ENCODE results near the gene WDR46. TPM values are rescaled to one million over a fixed set of nuclear protein-coding genes. Genes with fewer than 3 reads are reported as not detected.
A peak's percentile ranks its signal among the peaks of the same experiment; 100 is the strongest.

Gene WDR46
- total and polyA plus RNA-seq, 8 donors = 42.9 to 72.9 (median 54.5) TPM

DNA sequence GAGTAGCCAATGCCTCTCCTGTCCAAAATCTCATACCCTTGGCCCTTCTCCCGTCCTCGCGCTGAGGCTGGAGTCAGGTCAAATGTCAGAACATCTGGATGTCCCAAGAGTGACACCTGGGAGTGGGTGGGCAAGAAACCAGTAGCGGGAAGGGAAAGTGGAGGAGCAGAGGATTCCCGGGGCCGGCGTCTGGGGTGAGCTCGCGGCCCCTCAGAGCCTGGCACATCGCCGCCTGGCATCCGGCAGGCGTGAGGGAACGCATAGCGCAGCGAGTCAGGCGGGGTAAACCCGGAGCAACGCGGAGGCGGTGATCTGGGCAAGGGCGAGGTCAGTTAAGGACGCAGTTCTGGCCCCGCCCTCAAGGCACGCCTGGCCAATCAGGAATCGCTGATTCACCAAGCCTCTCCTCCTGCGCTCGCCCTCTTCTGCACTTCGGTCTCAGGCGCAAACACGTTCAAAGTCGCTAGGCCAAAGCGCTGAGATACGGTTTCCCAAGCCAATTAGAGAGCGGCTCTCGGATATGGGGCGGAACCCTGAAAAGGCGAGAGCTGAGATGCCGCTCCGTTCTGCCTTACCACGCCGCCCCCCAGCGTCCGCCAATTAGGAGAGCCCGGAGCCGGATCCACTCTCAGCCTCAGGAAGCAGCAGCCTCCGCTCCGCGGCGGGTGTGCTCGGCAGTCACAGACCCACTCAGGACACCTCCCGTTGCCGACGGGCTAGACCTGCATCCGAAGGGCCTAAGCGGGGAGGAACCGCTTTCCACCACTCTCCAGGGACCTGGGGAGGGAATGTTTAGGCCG, 39.9 kb downstream of the WDR46 start:
- Histone ChIP-seq H3K27ac (peak overlapping the region; percentile 90 to 97 (median 95)), H3K4me1 (peaks cover 22 to 40% (median 28%) of the 10 kb centered on the region in 4 donors), H3K4me3 (peak overlapping the region; percentile 45 to 61 (median 52)), H3K9me3 (no peaks in the 10 kb centered on the region), H3K36me3 (peaks cover 0 to 17% (median 16%) of the 10 kb centered on the region in 4 donors), H3K27me3 (no peaks in the 10 kb centered on the region)
- TF ChIP-seq, protein P1, sequence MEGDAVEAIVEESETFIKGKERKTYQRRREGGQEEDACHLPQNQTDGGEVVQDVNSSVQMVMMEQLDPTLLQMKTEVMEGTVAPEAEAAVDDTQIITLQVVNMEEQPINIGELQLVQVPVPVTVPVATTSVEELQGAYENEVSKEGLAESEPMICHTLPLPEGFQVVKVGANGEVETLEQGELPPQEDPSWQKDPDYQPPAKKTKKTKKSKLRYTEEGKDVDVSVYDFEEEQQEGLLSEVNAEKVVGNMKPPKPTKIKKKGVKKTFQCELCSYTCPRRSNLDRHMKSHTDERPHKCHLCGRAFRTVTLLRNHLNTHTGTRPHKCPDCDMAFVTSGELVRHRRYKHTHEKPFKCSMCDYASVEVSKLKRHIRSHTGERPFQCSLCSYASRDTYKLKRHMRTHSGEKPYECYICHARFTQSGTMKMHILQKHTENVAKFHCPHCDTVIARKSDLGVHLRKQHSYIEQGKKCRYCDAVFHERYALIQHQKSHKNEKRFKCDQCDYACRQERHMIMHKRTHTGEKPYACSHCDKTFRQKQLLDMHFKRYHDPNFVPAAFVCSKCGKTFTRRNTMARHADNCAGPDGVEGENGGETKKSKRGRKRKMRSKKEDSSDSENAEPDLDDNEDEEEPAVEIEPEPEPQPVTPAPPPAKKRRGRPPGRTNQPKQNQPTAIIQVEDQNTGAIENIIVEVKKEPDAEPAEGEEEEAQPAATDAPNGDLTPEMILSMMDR (IDR thresholded peaks at IDR 0.05) = no peak
- peak in 2 of 4 donors; percentile 16 to 90 for TF ChIP-seq POLR2A (IDR thresholded peaks at IDR 0.05)
- TF ChIP-seq EP300 (IDR thresholded peaks at IDR 0.05) = no peak
- peak; percentile 55 to 90 (median 89) for TF ChIP-seq POLR2AphosphoS5 (IDR thresholded peaks at IDR 0.05)
- 0% methylated on average over 26 to 58 of the region's 58 CpGs for WGBS, 5 donors
- peak; percentile 98 to 99 for DNase-seq
- intact Hi-C loops (cut with DNase I; ENCODE audit: low total_unique reads) = loop anchor here (5.0 to 10.0 kb wide), 2 partner anchors 87 to 244 kb away; partner anchors contain the start of gene HLA-DOA

- TF ChIP-seq POLR2A (IDR thresholded peaks at IDR 0.05) (no peak), POLR2AphosphoS5 (IDR thresholded peaks at IDR 0.05) (no peak), EP300 (IDR thresholded peaks at IDR 0.05) (no peak)
- TF ChIP-seq, protein P1 (IDR thresholded peaks at IDR 0.05) = peak in 1 of 7 experiments; percentile 51
- H3K36me3 ChIP-seq = peaks cover 0 to 17% (median 16%) of the 10 kb centered on the region in 4 donors
- H3K27ac ChIP-seq = peak overlapping the region; percentile 46 to 97 (median 95)
- peak overlapping the region; percentile 45 to 61 (median 52) for H3K4me3 ChIP-seq
- intact Hi-C loops (cut with DNase I; ENCODE audit: low total_unique reads) = loop anchor here (5.0 to 10.0 kb wide), 2 partner anchors 86 to 244 kb away; partner anchors contain the start of gene HLA-DOA
- H3K4me1 ChIP-seq = peaks cover 22 to 40% (median 28%) of the 10 kb centered on the region in 4 donors
- no peaks in the 10 kb centered on the region for H3K9me3 ChIP-seq
- peak in 1 of 2 donors; percentile 26 for DNase-seq
- H3K27me3 ChIP-seq = no peaks in the 10 kb centered on the region
- 1% methylated on average over 18 of the region's 18 CpGs for WGBS, 5 donors
Measured at GRCh38 chr6:33248643-33248931, 40.5 kb downstream of the WDR46 start.

GRCh38 chr6:33247977-33248642, 40.9 kb downstream of the WDR46 start:
- WGBS, 5 donors = 2 to 10% (median 3%) methylated on average over 12 to 28 of the region's 28 CpGs
- H3K27me3 ChIP-seq = no peaks in the 10 kb centered on the region
- no peaks in the 10 kb centered on the region for H3K9me3 ChIP-seq
- peak; percentile 92 to 94 for DNase-seq
- intact Hi-C loops (cut with DNase I; ENCODE audit: low total_unique reads) = loop anchor here (5.0 to 10.0 kb wide), 2 partner anchors 86 to 243 kb away; partner anchors contain the start of gene HLA-DOA
- H3K27ac ChIP-seq = peak overlapping the region; percentile 46 to 97 (median 95)
- TF ChIP-seq EP300 (IDR thresholded peaks at IDR 0.05) (no peak), POLR2AphosphoS5 (IDR thresholded peaks at IDR 0.05) (peak in 2 of 3 donors; percentile 13 to 67), POLR2A (IDR thresholded peaks at IDR 0.05) (no peak)
- TF ChIP-seq, protein P1 (IDR thresholded peaks at IDR 0.05) = peak in 5 of 7 experiments; percentile 96 to 97 (median 97)
- peak overlapping the region; percentile 45 to 61 (median 52) for H3K4me3 ChIP-seq
- H3K4me1 ChIP-seq = peaks cover 22 to 40% (median 28%) of the 10 kb centered on the region in 4 donors
- H3K36me3 ChIP-seq = peaks cover 0 to 17% (median 16%) of the 10 kb centered on the region in 4 donors

GRCh38 chr6:33243476-33243875, 45.6 kb downstream of the WDR46 start:
- Histone ChIP-seq H3K4me1 (peaks cover 5 to 12% (median 8%) of the 10 kb centered on the region in 4 donors), H3K27ac (no peak overlapping the region), H3K9me3 (no peaks in the 10 kb centered on the region), H3K36me3 (no peaks in the 10 kb centered on the region), H3K27me3 (peaks cover 0 to 19% (median 0%) of the 10 kb centered on the region in 3 donors), H3K4me3 (no peak overlapping the region)
- no peak for TF ChIP-seq EP300 (IDR thresholded peaks at IDR 0.05)
- TF ChIP-seq, protein P1 (IDR thresholded peaks at IDR 0.05) = no peak
- no peak for TF ChIP-seq POLR2AphosphoS5 (IDR thresholded peaks at IDR 0.05)
- no peak for TF ChIP-seq POLR2A (IDR thresholded peaks at IDR 0.05)
- DNase-seq = no peak
- 33 to 53% (median 39%) methylated on average over 1 of the region's 1 CpG for WGBS, 5 donors
- intact Hi-C loops (cut with DNase I; ENCODE audit: low total_unique reads) = loop anchor here (10.0 kb wide), 1 partner anchor 239 kb away; the partner anchor contains the start of gene HLA-DOA

All from stomach (tissue), 9 donors.